Mesenchymal stem cell (in vitro differentiated cells and primary cell): ENCODE measurements around the gene KLK1.

Experiments used
- DNase-seq: peaks from one replicate; pipeline ENCODE4 v3.0.0-alpha.2; 2013
- H2AFZ ChIP-seq: one replicate; pipeline ENCODE4 v1.6.1; 2013; ENCODE audit warnings: low read depth, mild to moderate bottlenecking, control low read depth, inconsistent platforms, low read length, moderate library complexity
- H2AK5ac ChIP-seq: 2 replicates; pipeline ENCODE4 v1.6.1; 2013; ENCODE audit warnings: low read length, moderate library complexity, mild to moderate bottlenecking, inconsistent platforms; ENCODE audit not compliant: severe bottlenecking
- H2BK120ac ChIP-seq: one replicate; pipeline ENCODE4 v1.6.1; 2013; ENCODE audit warnings: low read depth, mild to moderate bottlenecking, inconsistent platforms, low read length, moderate library complexity
- H2BK12ac ChIP-seq, 2 experiments: one replicate each; pipeline ENCODE4 v1.6.1; 2013; ENCODE audit warnings: inconsistent platforms in 2 of 2, low read length in 2 of 2, mild to moderate bottlenecking in 2 of 2, moderate library complexity in 2 of 2, control low read depth in 1 of 2
- H2BK15ac ChIP-seq: one replicate; pipeline ENCODE4 v1.6.1; 2013; ENCODE audit warnings: mild to moderate bottlenecking, low read depth, inconsistent platforms; ENCODE audit not compliant: poor library complexity, severe bottlenecking
- H2BK5ac ChIP-seq: 2 replicates; pipeline ENCODE4 v1.6.1; 2013; ENCODE audit warnings: low read depth, mild to moderate bottlenecking, low read length, control low read depth, inconsistent platforms; ENCODE audit not compliant: poor library complexity, severe bottlenecking
- H3K14ac ChIP-seq, 2 experiments: one replicate each; pipeline ENCODE4 v1.6.1; 2013; ENCODE audit warnings: inconsistent platforms in 2 of 2, low read length in 2 of 2, control low read depth in 1 of 2, mild to moderate bottlenecking in 1 of 2, moderate library complexity in 1 of 2
- H3K18ac ChIP-seq, 2 experiments: one replicate each; pipeline ENCODE4 v1.6.1; 2013; ENCODE audit warnings: inconsistent platforms in 2 of 2, low read length in 2 of 2, control low read depth in 1 of 2, low read depth in 1 of 2, mild to moderate bottlenecking in 1 of 2
- H3K23ac ChIP-seq, 2 experiments: one replicate each; pipeline ENCODE4 v1.6.1; 2013; ENCODE audit warnings: inconsistent platforms in 2 of 2, low read length in 2 of 2, mild to moderate bottlenecking in 2 of 2, moderate library complexity in 2 of 2, control low read depth in 1 of 2
- H3K27ac ChIP-seq: 2 replicates; pipeline ENCODE4 v1.5.1; 2013; ENCODE audit warnings: mild to moderate bottlenecking, moderate library complexity, low read length, control low read depth, inconsistent platforms; ENCODE audit not compliant: poor library complexity, severe bottlenecking
- H3K27me3 ChIP-seq, 2 experiments: 2 replicates each; pipeline versions ENCODE4 v1.6.1 to v1.7.0; 2013; ENCODE audit warnings: low read length in 2 of 2, mild to moderate bottlenecking in 2 of 2, moderate library complexity in 2 of 2, control low read depth in 1 of 2, inconsistent platforms in 1 of 2; ENCODE audit not compliant: control insufficient read depth in 1 of 2, insufficient read depth in 1 of 2
- H3K36me3 ChIP-seq, 2 experiments: 2 replicates each; pipeline versions ENCODE4 v1.6.1 to v1.7.0; 2013; ENCODE audit warnings: low read length in 2 of 2, control low read depth in 1 of 2, inconsistent platforms in 1 of 2, low read depth in 1 of 2, mild to moderate bottlenecking in 1 of 2; ENCODE audit not compliant: insufficient read depth in 2 of 2, control insufficient read depth in 1 of 2
- H3K4ac ChIP-seq, 2 experiments: one replicate each; pipeline ENCODE4 v1.6.1; 2013; ENCODE audit warnings: inconsistent platforms in 2 of 2, low read length in 2 of 2, mild to moderate bottlenecking in 2 of 2, moderate library complexity in 2 of 2, control low read depth in 1 of 2, low read depth in 1 of 2
- H3K4me1 ChIP-seq: 2 replicates; pipeline ENCODE4 v1.6.1; 2013; ENCODE audit warnings: low read depth, low read length, control low read depth; ENCODE audit not compliant: control insufficient read depth, insufficient read depth
- H3K4me2 ChIP-seq: 2 replicates; pipeline ENCODE4 v1.6.1; 2013; ENCODE audit warnings: low read length, mild to moderate bottlenecking, inconsistent platforms; ENCODE audit not compliant: poor library complexity, severe bottlenecking
- H3K4me3 ChIP-seq, 2 experiments: 2 replicates each; pipeline versions ENCODE4 v1.5.1 to v1.7.0; 2013; ENCODE audit warnings: low read length in 2 of 2, mild to moderate bottlenecking in 2 of 2, control low read depth in 1 of 2, low read depth in 1 of 2; ENCODE audit not compliant: insufficient read depth in 1 of 2
- H3K79me1 ChIP-seq: replicated peaks from 2 replicates; pipeline ENCODE4 v1.6.1; 2013; ENCODE audit warnings: mild to moderate bottlenecking, control low read depth, low read length, inconsistent platforms; ENCODE audit not compliant: poor library complexity, severe bottlenecking
- H3K9ac ChIP-seq: 2 replicates; pipeline ENCODE4 v1.7.0; 2013; ENCODE audit warnings: mild to moderate bottlenecking, low read length, moderate library complexity
- H3K9me3 ChIP-seq: 2 replicates; pipeline ENCODE4 v1.7.0; 2013; ENCODE audit warnings: mild to moderate bottlenecking, low read length; ENCODE audit not compliant: control insufficient read depth
- H4K8ac ChIP-seq: one replicate; pipeline ENCODE4 v1.6.1; 2013; ENCODE audit warnings: inconsistent platforms, mild to moderate bottlenecking, low read length, moderate library complexity
- H4K91ac ChIP-seq: one replicate; pipeline ENCODE4 v1.6.1; 2013; ENCODE audit warnings: mild to moderate bottlenecking, low read length, inconsistent platforms
- WGBS: methylation state at CpG from one replicate; pipeline ENCODE4 v1.1.7; 2013; ENCODE audit warnings: mixed read lengths; 5-methylcytosine and 5-hydroxymethylcytosine counted together

KLK1 gene

DNA sequence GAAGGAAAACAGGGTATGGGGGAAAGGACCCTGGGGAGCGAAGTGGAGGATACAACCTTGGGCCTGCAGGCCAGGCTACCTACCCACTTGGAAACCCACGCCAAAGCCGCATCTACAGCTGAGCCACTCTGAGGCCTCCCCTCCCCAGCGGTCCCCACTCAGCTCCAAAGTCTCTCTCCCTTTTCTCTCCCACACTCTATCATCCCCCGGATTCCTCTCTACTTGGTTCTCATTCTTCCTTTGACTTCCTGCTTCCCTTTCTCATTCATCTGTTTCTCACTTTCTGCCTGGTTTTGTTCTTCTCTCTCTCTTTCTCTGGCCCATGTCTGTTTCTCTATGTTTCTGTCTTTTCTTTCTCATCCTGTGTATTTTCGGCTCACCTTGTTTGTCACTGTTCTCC is 33.8 kb upstream of the KLK1 start:
- WGBS: 66% methylated on average over 6 of the region's 6 CpGs

DNA sequence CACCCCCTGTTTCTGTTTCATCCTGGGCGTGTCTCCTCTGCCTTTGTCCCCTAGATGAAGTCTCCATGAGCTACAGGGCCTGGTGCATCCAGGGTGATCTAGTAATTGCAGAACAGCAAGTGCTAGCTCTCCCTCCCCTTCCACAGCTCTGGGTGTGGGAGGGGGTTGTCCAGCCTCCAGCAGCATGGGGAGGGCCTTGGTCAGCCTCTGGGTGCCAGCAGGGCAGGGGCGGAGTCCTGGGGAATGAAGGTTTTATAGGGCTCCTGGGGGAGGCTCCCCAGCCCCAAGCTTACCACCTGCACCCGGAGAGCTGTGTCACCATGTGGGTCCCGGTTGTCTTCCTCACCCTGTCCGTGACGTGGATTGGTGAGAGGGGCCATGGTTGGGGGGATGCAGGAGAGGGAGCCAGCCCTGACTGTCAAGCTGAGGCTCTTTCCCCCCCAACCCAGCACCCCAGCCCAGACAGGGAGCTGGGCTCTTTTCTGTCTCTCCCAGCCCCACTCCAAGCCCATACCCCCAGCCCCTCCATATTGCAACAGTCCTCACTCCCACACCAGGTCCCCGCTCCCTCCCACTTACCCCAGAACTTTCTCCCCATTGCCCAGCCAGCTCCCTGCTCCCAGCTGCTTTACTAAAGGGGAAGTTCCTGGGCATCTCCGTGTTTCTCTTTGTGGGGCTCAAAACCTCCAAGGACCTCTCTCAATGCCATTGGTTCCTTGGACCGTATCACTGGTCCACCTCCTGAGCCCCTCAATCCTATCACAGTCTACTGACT is 31.2 kb upstream of the KLK1 start, which contains the start of gene KLK3:
Gene KLK3 (plus strand): TSS at position 280 of the 775 bp plus-strand sequence. CDS start 41 bp downstream, at position 321.
- Histone ChIP-seq H3K9ac (no peak within 1 kb of the TSS), H4K8ac (no peak within 1 kb of the TSS), H3K4ac (no peak within 1 kb of the TSS), H3K27me3 (peaks cover 0 to 66% of the 10 kb centered on the region in 2 experiments), H3K36me3 (no peaks in the 10 kb centered on the region), H2AFZ (no peak within 1 kb of the TSS), H2AK5ac (no peak within 1 kb of the TSS), H3K79me1 (no peaks in the 10 kb centered on the region), H3K18ac (no peak within 1 kb of the TSS), H3K4me2 (no peak within 1 kb of the TSS), H3K4me1 (no peaks in the 10 kb centered on the region), H3K14ac (no peak within 1 kb of the TSS), H2BK15ac (no peak within 1 kb of the TSS), H4K91ac (no peak within 1 kb of the TSS), H3K27ac (no peak within 1 kb of the TSS), H2BK5ac (no peak within 1 kb of the TSS), H2BK120ac (no peak within 1 kb of the TSS), H3K4me3 (no peak within 1 kb of the TSS), H3K23ac (no peak within 1 kb of the TSS), H3K9me3 (no peaks in the 10 kb centered on the region), H2BK12ac (no peak within 1 kb of the TSS)
- no peak for DNase-seq
- WGBS: 41% methylated on average over 8 of the region's 9 CpGs

More for the DNA sequence above, 33.8 kb upstream of the KLK1 start:
- no peak overlapping the region for H2BK12ac ChIP-seq
- no peak overlapping the region for H2BK120ac ChIP-seq
- H4K91ac ChIP-seq: no peak overlapping the region
- no peaks in the 10 kb centered on the region for H3K4me1 ChIP-seq
- H2AK5ac ChIP-seq: no peak overlapping the region
- peaks cover 0 to 64% of the 10 kb centered on the region in 2 experiments for H3K27me3 ChIP-seq
- no peaks in the 10 kb centered on the region for H3K79me1 ChIP-seq
- H3K18ac ChIP-seq: no peak overlapping the region
- H3K27ac ChIP-seq: no peak overlapping the region
- H3K14ac ChIP-seq: no peak overlapping the region
- H3K9me3 ChIP-seq: peaks cover 3% of the 10 kb centered on the region
- H3K36me3 ChIP-seq: no peaks in the 10 kb centered on the region
- DNase-seq: no peak
- H2AFZ ChIP-seq: no peak overlapping the region
- no peak overlapping the region for H2BK15ac ChIP-seq
- H2BK5ac ChIP-seq: no peak overlapping the region
- no peak overlapping the region for H4K8ac ChIP-seq
- no peak overlapping the region for H3K23ac ChIP-seq
- H3K9ac ChIP-seq: no peak overlapping the region
- no peak overlapping the region for H3K4ac ChIP-seq
- H3K4me3 ChIP-seq: no peak overlapping the region
- no peak overlapping the region for H3K4me2 ChIP-seq

DNA sequence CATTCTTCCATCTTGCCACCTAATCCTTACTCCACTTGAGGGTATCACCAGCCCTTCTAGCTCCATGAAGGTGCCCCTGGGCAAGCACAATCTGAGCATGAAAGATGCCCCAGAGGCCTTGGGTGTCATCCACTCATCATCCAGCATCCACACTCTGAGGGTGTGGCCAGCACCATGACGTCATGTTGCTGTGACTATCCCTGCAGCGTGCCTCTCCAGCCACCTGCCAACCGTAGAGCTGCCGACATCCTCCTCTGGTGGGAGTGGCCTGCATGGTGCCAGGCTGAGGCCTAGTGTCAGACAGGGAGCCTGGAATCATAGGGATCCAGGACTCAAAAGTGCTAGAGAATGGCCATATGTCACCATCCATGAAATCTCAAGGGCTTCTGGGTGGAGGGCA is 28.0 kb upstream of the KLK1 start:
- H2BK15ac ChIP-seq: no peak overlapping the region
- H3K9me3 ChIP-seq: no peaks in the 10 kb centered on the region
- no peak overlapping the region for H3K4me3 ChIP-seq
- H3K36me3 ChIP-seq: no peaks in the 10 kb centered on the region
- no peak overlapping the region for H3K27ac ChIP-seq
- H3K18ac ChIP-seq: no peak overlapping the region
- H2BK12ac ChIP-seq: no peak overlapping the region
- no peak overlapping the region for H3K4me2 ChIP-seq
- no peak overlapping the region for H2AK5ac ChIP-seq
- H3K14ac ChIP-seq: no peak overlapping the region
- H3K79me1 ChIP-seq: no peaks in the 10 kb centered on the region
- no peak overlapping the region for H4K91ac ChIP-seq
- no peaks in the 10 kb centered on the region for H3K4me1 ChIP-seq
- H2AFZ ChIP-seq: no peak overlapping the region
- H2BK5ac ChIP-seq: no peak overlapping the region
- no peak overlapping the region for H3K23ac ChIP-seq
- no peak overlapping the region for H2BK120ac ChIP-seq
- H3K9ac ChIP-seq: no peak overlapping the region
- no peak overlapping the region for H4K8ac ChIP-seq
- no peak overlapping the region for H3K4ac ChIP-seq
- 55% methylated on average over 4 of the region's 4 CpGs for WGBS
- no peak for DNase-seq
- peaks cover 0 to 48% of the 10 kb centered on the region in 2 experiments for H3K27me3 ChIP-seq

DNA sequence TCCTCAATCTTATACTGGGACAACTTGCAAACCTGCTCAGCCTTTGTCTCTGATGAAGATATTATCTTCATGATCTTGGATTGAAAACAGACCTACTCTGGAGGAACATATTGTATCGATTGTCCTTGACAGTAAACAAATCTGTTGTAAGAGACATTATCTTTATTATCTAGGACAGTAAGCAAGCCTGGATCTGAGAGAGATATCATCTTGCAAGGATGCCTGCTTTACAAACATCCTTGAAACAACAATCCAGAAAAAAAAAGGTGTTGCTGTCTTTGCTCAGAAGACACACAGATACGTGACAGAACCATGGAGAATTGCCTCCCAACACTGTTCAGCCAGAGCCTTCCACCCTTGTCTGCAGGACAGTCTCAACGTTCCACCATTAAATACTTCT is 27.2 kb upstream of the KLK1 start:
- H3K27me3 ChIP-seq: peaks cover 0 to 43% of the 10 kb centered on the region in 2 experiments
- no peak overlapping the region for H2BK15ac ChIP-seq
- no peaks in the 10 kb centered on the region for H3K9me3 ChIP-seq
- H3K36me3 ChIP-seq: no peaks in the 10 kb centered on the region
- no peak overlapping the region for H3K4me2 ChIP-seq
- H3K23ac ChIP-seq: no peak overlapping the region
- no peak overlapping the region for H2BK5ac ChIP-seq
- H2BK12ac ChIP-seq: no peak overlapping the region
- H3K4ac ChIP-seq: no peak overlapping the region
- no peak for DNase-seq
- no peak overlapping the region for H4K91ac ChIP-seq
- no peak overlapping the region for H3K4me3 ChIP-seq
- H2AK5ac ChIP-seq: no peak overlapping the region
- no peak overlapping the region for H3K27ac ChIP-seq
- H3K18ac ChIP-seq: no peak overlapping the region
- H3K14ac ChIP-seq: no peak overlapping the region
- H3K79me1 ChIP-seq: no peaks in the 10 kb centered on the region
- no peak overlapping the region for H4K8ac ChIP-seq
- H2BK120ac ChIP-seq: no peak overlapping the region
- no peak overlapping the region for H3K9ac ChIP-seq
- H3K4me1 ChIP-seq: no peaks in the 10 kb centered on the region
- H2AFZ ChIP-seq: no peak overlapping the region
- 36% methylated on average over 2 of the region's 3 CpGs for WGBS
